ENCODE measurements around the gene INHA. TPM values are rescaled to one million over a fixed set of nuclear protein-coding genes. Genes with fewer than 3 reads are reported as not detected.
A peak's percentile ranks its signal among the peaks of the same experiment; 100 is the strongest.

Gene INHA
- total RNA-seq, 2 experiments from 2014 or later = not detected

DNA sequence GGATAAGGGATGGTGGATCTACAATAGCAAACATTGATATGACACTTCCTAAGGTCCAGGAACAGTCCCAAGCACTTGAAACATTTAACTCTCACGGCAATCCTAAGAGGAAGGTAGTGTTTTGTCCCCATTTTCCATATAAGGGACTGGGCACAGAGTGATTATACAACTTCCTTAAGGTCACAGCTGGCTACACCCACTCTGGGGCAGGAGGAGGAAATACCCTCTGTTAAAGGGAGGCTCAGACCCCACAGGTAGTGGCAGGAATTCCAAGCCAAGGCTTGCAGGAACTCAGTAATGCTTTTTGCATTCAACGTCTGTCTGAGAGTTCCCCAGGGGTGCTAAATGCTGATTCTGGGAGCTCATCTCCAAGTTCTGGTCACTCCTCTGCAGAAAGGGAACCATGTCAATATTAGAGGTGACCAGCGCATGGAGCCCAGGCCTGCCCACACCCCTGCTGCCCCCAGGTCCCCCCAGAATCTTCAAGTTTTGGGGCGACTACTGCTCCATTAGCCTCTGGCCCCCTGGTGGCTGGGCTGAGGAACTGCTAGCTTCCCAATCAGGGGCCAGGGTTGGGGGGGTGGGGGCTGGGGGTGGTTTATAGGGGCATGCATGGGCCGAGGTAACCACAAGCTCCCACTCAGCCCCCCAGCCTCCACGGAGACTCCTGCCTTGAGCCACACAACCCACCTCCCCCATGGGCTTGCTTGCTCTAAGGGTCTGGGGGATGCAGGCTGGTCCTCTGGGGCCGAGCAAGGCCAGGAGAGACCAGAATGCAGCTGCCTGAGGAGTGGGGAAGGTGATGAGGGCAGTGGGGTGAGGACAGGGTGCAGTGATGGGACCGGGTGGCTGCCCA lies 11.8 kb upstream of the INHA start:
- intact Hi-C loops (cut with DNase I, micrococcal nuclease) = no loop called here
- Mint-ChIP-seq H3K4me3 (no peak overlapping the region), H3K9me3 (ENCODE audit: low read depth) (no peaks in the 10 kb centered on the region), H3K4me1 (no peaks in the 10 kb centered on the region), H3K27me3 (peaks cover 6% of the 10 kb centered on the region), H3K36me3 (ENCODE audit: low read depth) (no peaks in the 10 kb centered on the region), H3K27ac (no peak overlapping the region)
- ATAC-seq (peak; percentile 70), DNase-seq (peak; percentile 48)
- POLR2A ChIA-PET = no interaction called here
- CTCF ChIA-PET = interaction anchor here (0.6 to 3.2 kb wide), 29 partner anchors 8 to 282 kb away, joined by 3 to 18 read pairs (median 4); partner anchors contain the start of genes CHPF, INHA, OBSL1 and STK11IP

DNA sequence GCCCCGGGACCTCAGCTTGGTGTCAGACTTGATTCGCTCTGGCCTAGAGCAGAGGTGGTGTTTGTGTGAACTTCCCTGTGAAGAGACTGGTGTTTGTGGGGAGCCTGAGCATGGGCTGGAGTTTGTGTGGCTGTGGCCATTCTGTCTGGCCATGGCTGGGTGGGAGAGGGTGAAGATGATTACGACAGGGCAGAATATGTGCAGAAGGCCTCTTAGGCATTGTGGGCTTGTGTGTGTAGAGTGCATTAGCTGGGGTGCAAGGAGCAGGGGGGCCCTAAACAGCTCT lies 11.3 kb upstream of the INHA start:
- H3K27me3 Mint-ChIP-seq = peaks cover 6% of the 10 kb centered on the region
- intact Hi-C loops (cut with DNase I, micrococcal nuclease) = no loop called here
- ChIA-PET CTCF (interaction anchor here (0.6 to 3.2 kb wide), 18 partner anchors 8 to 159 kb away, joined by 3 to 18 read pairs (median 4); partner anchors contain the start of genes CHPF, INHA, OBSL1 and STK11IP), POLR2A (no interaction called here)
- no peak overlapping the region for H3K4me3 Mint-ChIP-seq
- H3K9me3 Mint-ChIP-seq (ENCODE audit: low read depth) = no peaks in the 10 kb centered on the region
- no peak for DNase-seq
- ATAC-seq = peak; percentile 16
- H3K36me3 Mint-ChIP-seq (ENCODE audit: low read depth) = no peaks in the 10 kb centered on the region
- no peak overlapping the region for H3K27ac Mint-ChIP-seq
- H3K4me1 Mint-ChIP-seq = no peaks in the 10 kb centered on the region

DNA sequence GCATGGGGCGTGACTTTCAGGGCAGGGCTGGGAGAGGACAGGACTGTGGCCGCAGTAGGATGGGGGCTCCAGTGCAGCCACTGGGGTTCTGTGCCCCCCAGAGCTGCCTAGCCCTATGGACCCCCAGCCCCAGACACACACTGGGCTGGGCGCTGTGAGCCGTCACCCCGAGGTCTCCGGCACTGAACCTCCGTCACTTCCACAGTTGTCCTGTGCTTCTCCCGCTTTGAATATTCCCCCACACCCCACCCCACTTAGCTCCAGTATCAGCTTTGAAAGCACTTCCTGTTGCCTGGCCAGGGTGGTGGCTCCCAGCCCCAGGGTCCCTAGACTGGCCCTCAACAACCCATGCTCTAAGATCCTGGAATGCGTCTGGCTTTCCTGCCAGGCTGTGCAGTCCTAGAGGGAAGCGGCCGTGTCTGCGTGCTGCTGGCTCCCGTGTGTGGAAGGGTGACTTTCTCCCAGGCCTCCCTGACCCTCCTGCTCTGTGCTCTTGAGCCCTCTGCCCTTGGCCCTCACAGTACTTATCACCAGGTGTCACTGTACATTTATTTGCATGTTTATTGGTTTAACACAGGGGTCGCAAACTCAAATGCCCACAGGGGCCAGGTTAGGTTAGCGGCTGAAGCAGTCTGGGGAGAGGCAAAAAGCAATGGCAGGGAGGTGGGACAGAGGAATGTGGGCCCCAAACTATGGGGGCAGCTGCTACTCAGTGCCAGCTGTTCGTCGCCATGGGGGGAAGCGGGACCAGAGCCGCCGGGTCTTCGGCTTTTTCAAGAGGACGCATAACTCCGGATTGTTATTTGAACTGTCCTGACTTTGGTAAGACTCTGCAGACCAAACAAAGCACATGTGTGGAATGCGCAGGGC lies 10.7 kb upstream of the INHA start:
- H3K4me3 Mint-ChIP-seq = no peak overlapping the region
- peaks cover 6% of the 10 kb centered on the region for H3K27me3 Mint-ChIP-seq
- H3K9me3 Mint-ChIP-seq (ENCODE audit: low read depth) = no peaks in the 10 kb centered on the region
- DNase-seq (no peak), ATAC-seq (no peak)
- intact Hi-C loops (cut with DNase I, micrococcal nuclease) = no loop called here
- no peaks in the 10 kb centered on the region for H3K4me1 Mint-ChIP-seq
- no peaks in the 10 kb centered on the region for H3K36me3 Mint-ChIP-seq (ENCODE audit: low read depth)
- H3K27ac Mint-ChIP-seq = no peak overlapping the region
- ChIA-PET CTCF (interaction anchor here (0.7 to 3.2 kb wide), 13 partner anchors 10 to 159 kb away, joined by 3 to 18 read pairs (median 4); partner anchors contain the start of genes CHPF, INHA, OBSL1 and STK11IP), POLR2A (no interaction called here)

DNA sequence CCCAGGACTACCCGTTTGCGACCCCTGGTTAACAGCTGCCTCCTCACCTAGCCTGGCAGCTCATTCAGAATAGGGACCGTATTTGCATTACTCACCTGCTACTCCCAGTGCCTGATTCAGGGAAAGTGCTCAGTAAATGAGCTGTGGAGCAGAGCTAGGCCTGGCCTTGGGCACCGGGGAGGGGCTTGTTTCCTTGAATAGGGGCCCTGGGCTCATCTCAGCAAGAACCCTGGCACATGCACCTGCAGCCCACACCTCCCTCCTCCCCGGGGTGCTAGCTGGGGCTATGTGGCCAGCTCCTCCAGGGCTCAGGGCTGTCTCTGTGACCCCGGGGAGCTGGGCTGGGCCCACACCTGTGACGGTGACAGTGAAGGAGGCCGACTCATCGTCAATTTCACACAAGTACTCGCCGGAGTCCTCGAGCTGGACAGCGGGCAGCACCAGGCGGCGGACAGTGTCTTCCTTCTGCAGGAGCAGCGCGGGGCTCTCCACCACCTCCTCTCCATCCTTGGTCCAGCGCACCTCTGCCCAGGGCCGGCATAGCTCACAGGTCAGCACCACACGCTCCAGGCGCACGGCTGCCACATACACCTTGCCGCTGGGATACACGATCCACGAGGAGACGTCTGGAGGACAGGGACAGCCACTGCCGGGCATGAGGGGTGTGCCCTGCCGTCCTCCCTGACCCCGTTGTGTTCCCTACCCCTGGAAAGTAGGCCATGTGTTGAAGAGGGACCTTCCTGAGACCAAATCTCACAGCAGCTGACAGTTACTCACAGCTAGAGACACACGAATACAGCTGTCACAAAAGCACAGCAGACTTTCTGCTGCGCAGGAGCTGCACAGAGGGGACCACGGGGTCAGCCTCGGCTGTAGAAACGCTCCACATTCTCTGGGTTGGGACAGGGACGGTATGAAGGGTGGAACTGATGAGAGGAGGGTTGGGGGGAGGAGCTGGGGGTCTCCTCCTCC lies 9.8 kb upstream of the INHA start:
- ChIA-PET CTCF (interaction anchor here (0.7 to 3.2 kb wide), 2 partner anchors 38 to 80 kb away, joined by 4 to 14 read pairs; no protein-coding TSS in a partner anchor), POLR2A (no interaction called here)
- Mint-ChIP-seq H3K27ac (no peak overlapping the region), H3K9me3 (ENCODE audit: low read depth) (no peaks in the 10 kb centered on the region), H3K36me3 (ENCODE audit: low read depth) (no peaks in the 10 kb centered on the region), H3K27me3 (peaks cover 3% of the 10 kb centered on the region), H3K4me1 (no peaks in the 10 kb centered on the region), H3K4me3 (no peak overlapping the region)
- no peak for DNase-seq
- intact Hi-C loops (cut with DNase I, micrococcal nuclease) = no loop called here
- ATAC-seq = no peak

DNA sequence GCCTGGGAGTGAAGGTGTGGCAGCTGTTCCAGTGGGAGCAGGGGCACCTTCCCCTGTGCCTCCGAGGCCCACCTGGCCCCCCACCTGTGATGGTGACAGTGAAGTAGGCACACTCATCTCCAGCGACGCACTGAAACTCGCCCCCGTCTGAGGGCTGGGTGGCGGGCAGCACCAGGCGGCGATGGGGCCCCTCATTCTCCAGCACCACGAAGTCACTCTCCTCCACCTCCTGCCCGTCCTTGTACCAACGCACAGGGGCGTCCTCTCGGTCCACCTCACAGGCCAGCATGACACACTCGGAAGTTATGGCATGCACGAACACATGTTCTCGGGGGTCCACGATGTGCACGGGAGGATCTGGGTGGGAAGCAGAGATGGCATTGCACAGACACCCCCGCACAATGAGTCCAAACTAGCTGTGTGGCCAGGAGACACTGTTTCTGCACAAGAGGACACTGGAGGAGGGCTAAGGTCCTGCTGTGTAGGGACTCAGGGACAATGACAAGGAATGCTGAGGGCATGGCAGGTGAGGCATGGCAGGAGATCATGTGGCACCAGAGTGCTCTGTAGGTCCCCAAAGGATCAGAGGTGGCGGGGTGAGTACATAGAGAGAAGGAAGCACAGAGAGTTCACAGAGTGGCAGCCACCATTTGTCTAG lies 8.7 kb upstream of the INHA start:
- ATAC-seq (no peak), DNase-seq (no peak)
- Mint-ChIP-seq H3K36me3 (ENCODE audit: low read depth) (no peaks in the 10 kb centered on the region), H3K27ac (no peak overlapping the region), H3K27me3 (peaks cover 6% of the 10 kb centered on the region), H3K9me3 (ENCODE audit: low read depth) (no peaks in the 10 kb centered on the region), H3K4me1 (no peaks in the 10 kb centered on the region), H3K4me3 (no peak overlapping the region)
- intact Hi-C loops (cut with DNase I, micrococcal nuclease) = no loop called here
- ChIA-PET POLR2A (no interaction called here), CTCF (interaction anchor here (0.6 to 0.9 kb wide), 2 partner anchors 33 to 215 kb away, joined by 3 read pairs; no protein-coding TSS in a partner anchor)

DNA sequence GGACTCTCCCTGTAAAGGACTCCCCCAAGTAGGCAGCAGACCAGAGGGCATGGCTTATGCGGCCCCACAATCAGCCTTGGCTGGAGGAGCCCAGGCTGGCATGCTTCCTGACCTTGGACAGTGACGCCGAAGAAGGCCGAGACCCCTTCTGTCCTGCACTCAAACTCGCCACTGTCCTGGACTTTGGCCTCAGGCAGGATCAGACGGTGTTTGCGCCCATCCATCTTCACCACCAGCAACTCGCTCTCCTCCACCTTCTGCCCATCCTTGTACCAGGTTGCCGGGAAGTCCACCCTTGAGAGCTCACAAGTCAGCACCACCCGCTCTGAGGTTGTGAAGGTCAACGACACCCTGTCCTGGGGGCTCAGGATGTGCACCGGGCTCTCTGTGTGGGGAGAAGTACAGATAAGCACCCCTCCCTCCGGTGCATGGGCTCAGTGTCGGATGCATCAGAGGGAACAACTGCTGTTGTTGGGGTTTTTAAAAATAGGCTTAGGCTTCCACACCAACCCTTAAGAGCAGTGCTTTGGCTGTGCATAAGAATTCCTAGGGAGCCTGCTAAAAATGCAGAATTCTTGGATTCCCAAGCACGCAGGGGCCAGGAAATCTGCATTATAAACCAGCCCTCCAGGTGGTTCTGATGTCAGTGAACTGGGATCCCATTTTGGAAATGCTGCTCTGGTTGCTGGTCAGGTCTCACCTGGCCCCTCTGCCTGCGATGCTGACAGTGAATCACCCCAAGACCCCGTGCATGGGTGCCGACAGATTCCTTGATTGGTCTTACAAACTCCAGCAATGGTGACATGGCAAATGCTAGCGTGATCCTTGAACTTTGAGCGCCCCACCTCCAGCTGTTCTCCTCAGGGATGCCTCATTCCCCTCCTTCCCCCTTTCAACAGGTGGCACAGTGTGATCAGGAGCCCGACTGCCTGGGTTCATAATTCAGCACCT lies 6.7 kb upstream of the INHA start:
- peaks cover 20% of the 10 kb centered on the region for H3K27me3 Mint-ChIP-seq
- H3K4me3 Mint-ChIP-seq = no peak overlapping the region
- H3K36me3 Mint-ChIP-seq (ENCODE audit: low read depth) = no peaks in the 10 kb centered on the region
- H3K27ac Mint-ChIP-seq = no peak overlapping the region
- ATAC-seq (no peak), DNase-seq (no peak)
- H3K9me3 Mint-ChIP-seq (ENCODE audit: low read depth) = no peaks in the 10 kb centered on the region
- no peaks in the 10 kb centered on the region for H3K4me1 Mint-ChIP-seq
- intact Hi-C loops (cut with DNase I, micrococcal nuclease) = no loop called here
- POLR2A ChIA-PET = no interaction called here
- CTCF ChIA-PET = interaction anchor here (0.9 kb wide), 1 partner anchor 18 kb away, joined by 4 read pairs; no protein-coding TSS in a partner anchor

- no peak overlapping the region for H3K27ac Mint-ChIP-seq
- intact Hi-C loops (cut with DNase I, micrococcal nuclease) = no loop called here
- no peaks in the 10 kb centered on the region for H3K36me3 Mint-ChIP-seq (ENCODE audit: low read depth)
- no peaks in the 10 kb centered on the region for H3K9me3 Mint-ChIP-seq (ENCODE audit: low read depth)
- DNase-seq (no peak), ATAC-seq (no peak)
- H3K4me1 Mint-ChIP-seq = no peaks in the 10 kb centered on the region
- ChIA-PET CTCF (no interaction called here), POLR2A (no interaction called here)
- H3K27me3 Mint-ChIP-seq = peaks cover 20% of the 10 kb centered on the region
- no peak overlapping the region for H3K4me3 Mint-ChIP-seq
Measured at GRCh38 chr2:219566640-219567039, 5.5 kb upstream of the INHA start.

GRCh38 chr2:219567131-219567530 lies 5.0 kb upstream of the INHA start:
- intact Hi-C loops (cut with DNase I, micrococcal nuclease) = no loop called here
- no peaks in the 10 kb centered on the region for H3K9me3 Mint-ChIP-seq (ENCODE audit: low read depth)
- ATAC-seq (no peak), DNase-seq (no peak)
- POLR2A ChIA-PET = no interaction called here
- H3K27ac Mint-ChIP-seq = no peak overlapping the region
- H3K4me3 Mint-ChIP-seq = no peak overlapping the region
- no peaks in the 10 kb centered on the region for H3K36me3 Mint-ChIP-seq (ENCODE audit: low read depth)
- peaks cover 25% of the 10 kb centered on the region for H3K27me3 Mint-ChIP-seq
- CTCF ChIA-PET = no interaction called here
- no peaks in the 10 kb centered on the region for H3K4me1 Mint-ChIP-seq

DNA sequence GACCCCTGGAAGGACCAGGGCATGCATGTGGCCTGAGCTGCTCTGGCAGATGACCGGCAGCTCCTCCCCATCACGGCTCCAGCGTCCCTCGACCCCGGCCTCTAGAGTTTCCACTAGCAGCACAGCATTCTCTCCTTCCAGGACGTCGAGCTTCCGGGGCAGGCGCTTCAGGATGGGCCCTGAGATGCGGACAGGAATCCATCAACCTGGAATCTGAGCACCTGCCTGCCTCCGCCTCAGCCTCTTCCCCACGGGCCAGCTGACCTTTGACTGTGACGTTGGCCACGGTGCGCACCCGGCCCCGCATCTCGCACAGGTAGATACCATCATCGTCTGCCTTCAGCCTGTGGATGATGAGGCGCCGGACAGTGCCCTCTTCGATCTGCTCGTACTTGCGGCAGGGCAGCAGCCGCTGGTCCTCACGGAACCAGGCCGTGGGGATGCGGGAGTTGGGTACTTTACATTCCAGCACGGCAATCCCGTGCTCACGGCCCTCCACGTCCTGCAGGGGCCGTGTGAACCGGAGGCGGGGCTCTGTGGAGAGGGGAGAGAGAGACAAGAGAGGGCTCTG lies 4.2 kb upstream of the INHA start:
- ChIA-PET CTCF (no interaction called here), POLR2A (no interaction called here)
- no peak overlapping the region for H3K4me3 Mint-ChIP-seq
- no peaks in the 10 kb centered on the region for H3K9me3 Mint-ChIP-seq (ENCODE audit: low read depth)
- H3K27ac Mint-ChIP-seq = no peak overlapping the region
- H3K4me1 Mint-ChIP-seq = no peaks in the 10 kb centered on the region
- H3K27me3 Mint-ChIP-seq = peaks cover 26% of the 10 kb centered on the region
- ATAC-seq (no peak), DNase-seq (no peak)
- H3K36me3 Mint-ChIP-seq (ENCODE audit: low read depth) = no peaks in the 10 kb centered on the region
- intact Hi-C loops (cut with DNase I, micrococcal nuclease) = no loop called here

GRCh38 chr2:219569041-219569440 lies 3.1 kb upstream of the INHA start:
- no peak for DNase-seq
- POLR2A ChIA-PET = no interaction called here

More at GRCh38 chr2:219569041-219569440, 3.1 kb upstream of the INHA start:
- intact Hi-C loops (cut with DNase I, micrococcal nuclease) = no loop called here
- Mint-ChIP-seq H3K4me1 (no peaks in the 10 kb centered on the region), H3K27me3 (peaks cover 28% of the 10 kb centered on the region), H3K9me3 (ENCODE audit: low read depth) (no peaks in the 10 kb centered on the region), H3K4me3 (no peak overlapping the region), H3K27ac (no peak overlapping the region), H3K36me3 (ENCODE audit: low read depth) (no peaks in the 10 kb centered on the region)
- ATAC-seq = no peak
- CTCF ChIA-PET = interaction anchor here (0.7 to 1.0 kb wide), 2 partner anchors 9 to 28 kb away, joined by 3 to 4 read pairs; partner anchors contain the start of gene STK11IP

Data from activated CD4-positive, alpha-beta T cell treated with anti-CD3 and anti-CD28 coated beads for 36 hours (primary cell).